Eye (tissue), 1 donor: Measurements from ENCODE around the gene MCRS1.

Experiments
- DNase-seq: peaks from one replicate; pipeline ENCODE4 v3.0.0-alpha.2; 2015

MCRS1 gene

GRCh38 chr12:49555631-49556390, 12.1 kb downstream of the MCRS1 start:
- no peak for DNase-seq

- DNase-seq, result no peak
Observed at GRCh38 chr12:49554266-49554665, 13.7 kb downstream of the MCRS1 start.

GRCh38 chr12:49553512-49554088, 14.3 kb downstream of the MCRS1 start:
- peak; percentile 35 for DNase-seq

GRCh38 chr12:49552899-49553298, 15.0 kb downstream of the MCRS1 start:
- no peak for DNase-seq

GRCh38 chr12:49552425-49552824, 15.5 kb downstream of the MCRS1 start:
- no peak for DNase-seq

GRCh38 chr12:49552014-49552413, 15.9 kb downstream of the MCRS1 start:
- DNase-seq, result no peak

- no peak for DNase-seq
Observed at GRCh38 chr12:49550693-49551252, 17.2 kb downstream of the MCRS1 start.

- DNase-seq, result no peak
Observed at GRCh38 chr12:49549735-49550692, 17.9 kb downstream of the MCRS1 start.

- DNase-seq, result peak; percentile 84
Observed at GRCh38 chr12:49548822-49549648, 18.9 kb downstream of the MCRS1 start.

- DNase-seq, result no peak
Observed at GRCh38 chr12:49548481-49548821, 19.5 kb downstream of the MCRS1 start.

GRCh38 chr12:49547090-49547690, 20.8 kb downstream of the MCRS1 start:
- DNase-seq, result no peak

- DNase-seq, result no peak
Observed at GRCh38 chr12:49546481-49546880, 21.5 kb downstream of the MCRS1 start.

GRCh38 chr12:49545815-49546214, 22.1 kb downstream of the MCRS1 start:
- no peak for DNase-seq

GRCh38 chr12:49543914-49544815, 23.8 kb downstream of the MCRS1 start:
- peak; percentile 54 for DNase-seq

- no peak for DNase-seq
Observed at GRCh38 chr12:49543221-49543913, 24.6 kb downstream of the MCRS1 start.

- DNase-seq, result no peak
Observed at GRCh38 chr12:49542592-49543160, 25.3 kb downstream of the MCRS1 start.

- DNase-seq, result no peak
Observed at GRCh38 chr12:49541911-49542505, 25.9 kb downstream of the MCRS1 start.

- no peak for DNase-seq
Observed at GRCh38 chr12:49541140-49541861, 26.6 kb downstream of the MCRS1 start.
